Hippocampal formation (tissue), 2 donors: ENCODE results near the gene ZNF106.
A peak's percentile ranks its signal among the peaks of the same experiment; 100 is the strongest.

Experiments
- DNase-seq, 2 donors: peaks; one replicate each; lab custom pipeline; 2025; lab: John Stamatoyannopoulos, UW

The ZNF106 gene

GRCh38 chr15:42367041-42367440 is 123.9 kb downstream of the ZNF106 start:
- DNase-seq = no peak

GRCh38 chr15:42365921-42366550 is 124.9 kb downstream of the ZNF106 start:
- DNase-seq = no peak

DNA sequence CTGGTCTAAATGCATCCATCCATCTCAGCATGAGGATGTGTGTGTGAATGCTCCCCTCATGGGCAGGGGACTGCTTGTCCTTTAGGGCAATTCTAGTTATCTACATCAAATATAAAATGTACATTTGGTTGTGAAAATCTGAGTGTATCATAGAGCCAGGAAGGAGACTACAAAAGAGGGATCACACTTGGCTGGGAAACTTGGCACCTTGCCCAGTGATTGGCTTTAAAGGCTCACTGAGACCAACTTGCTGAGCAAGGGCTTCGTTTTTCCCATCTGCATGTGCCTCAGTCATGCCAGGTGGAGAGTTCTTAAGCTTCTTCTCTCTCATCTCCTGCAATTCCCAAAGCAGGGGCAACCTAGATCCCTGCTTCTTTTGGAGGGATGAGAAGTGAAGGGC is 126.4 kb downstream of the ZNF106 start:
- peak in 1 of 2 donors; percentile 6 for DNase-seq

GRCh38 chr15:42363942-42364341 is 127.0 kb downstream of the ZNF106 start:
- DNase-seq = no peak

DNA sequence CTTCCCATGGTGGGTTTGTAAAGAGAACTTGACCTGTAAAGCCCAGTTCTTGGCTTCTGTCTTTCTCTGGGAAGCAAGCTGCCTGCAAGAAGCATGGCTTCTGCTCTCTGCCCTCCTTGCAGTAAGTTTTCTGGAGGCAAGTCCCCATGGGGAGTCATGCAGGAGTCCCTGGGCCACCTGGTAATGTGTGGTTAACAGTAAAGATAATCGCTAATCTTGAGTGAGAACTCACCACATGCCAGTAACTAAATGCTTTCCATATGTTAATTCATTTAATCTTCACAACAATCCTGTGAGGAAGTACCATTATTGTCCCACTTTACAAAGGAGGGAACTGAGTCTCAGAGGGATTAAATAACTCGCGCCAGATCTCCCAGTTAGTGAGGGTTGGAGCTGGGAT is 127.5 kb downstream of the ZNF106 start:
- no peak for DNase-seq
